ENCODE data around the gene PPP2R2C. TPM values are rescaled to one million over a fixed set of nuclear protein-coding genes. Genes with fewer than 3 reads are reported as not detected.
A peak's percentile ranks its signal among the peaks of the same experiment; 100 is the strongest.

Gene PPP2R2C
- total and polyA plus RNA-seq, 2 of the 4 experiments (the other 2 are of a cell fraction) = 0.03 TPM; not detected in 1

GRCh38 chr4:6288871-6289270 lies 183.5 kb downstream of the PPP2R2C start:
- Histone ChIP-seq H4K5ac (ENCODE audit: low read depth, low read length) (no peak overlapping the region), H2AK9ac (replicated peaks; ENCODE audit: low read depth, low read length, poor library complexity) (peak overlapping the region; percentile 18), H3K9ac (ENCODE audit: low read depth, low read length) (no peak overlapping the region), H3K27me3 (ENCODE audit: control insufficient read depth, insufficient read depth, low read length) (no peaks in the 10 kb centered on the region), H2BK20ac (ENCODE audit: low read depth, low read length) (no peak overlapping the region), H3K14ac (replicated peaks; ENCODE audit: low read depth, low read length) (no peak overlapping the region), H2AFZ (replicated peaks; ENCODE audit: low read length, poor library complexity) (no peak overlapping the region), H3K4me2 (ENCODE audit: low read depth, low read length) (no peak overlapping the region), H3K79me1 (ENCODE audit: low read depth in 1 of 2, low read length in 2 of 2) (peaks cover 0 to 4% of the 10 kb centered on the region in 2 experiments; a peak in 2 of 4 replicates), H2BK120ac (ENCODE audit: low read depth, low read length) (no peak overlapping the region), H3K36me3 (ENCODE audit: control insufficient read depth, insufficient read depth, low read length) (peaks cover 66% of the 10 kb centered on the region), H2BK15ac (ENCODE audit: low read depth, low read length) (no peak overlapping the region), H3K9me1 (ENCODE audit: insufficient read depth, low read length) (0 out of 2 replicates have a peak, but pooled peaks cover 3% of the 10 kb centered on the region), H3K27ac (ENCODE audit: insufficient read depth, low read length) (no peak overlapping the region), H2BK5ac (ENCODE audit: low read depth, low read length, poor library complexity, severe bottlenecking) (no peak overlapping the region), H3K4me1 (ENCODE audit: control insufficient read depth, insufficient read depth, low read length) (no peaks in the 10 kb centered on the region), H3K4me3 (ENCODE audit: insufficient read depth, low read depth, low read length) (no peak overlapping the region), H3K4ac (ENCODE audit: low read depth, low read length) (no peak overlapping the region), H3K9me3 (ENCODE audit: control insufficient read depth, insufficient read depth, low read length) (no peaks in the 10 kb centered on the region), H4K91ac (ENCODE audit: insufficient read depth, low read depth, low read length) (no peak overlapping the region), H3K23ac (ENCODE audit: low read depth, low read length) (no peak overlapping the region), H4K8ac (ENCODE audit: low read depth in 2 of 2, low read length in 2 of 2) (no peak overlapping the region), H4K20me1 (ENCODE audit: insufficient read depth, low read length) (peaks cover 8% of the 10 kb centered on the region), H2AK5ac (ENCODE audit: low read depth, low read length) (no peak overlapping the region), H3K56ac (ENCODE audit: extremely low read depth, insufficient read depth, low read length) (no peak overlapping the region), H3K18ac (ENCODE audit: low read depth, low read length) (no peak overlapping the region)
- ChIA-PET CTCF (interaction anchor here (1.0 kb wide), 1 partner anchor 39 kb away, joined by 4 read pairs; no protein-coding TSS in a partner anchor), POLR2A (ENCODE audit: unreplicated experiment) (no interaction called here)
- WGBS, 2 experiments (ENCODE audit: extremely low coverage in 2 of 2, insufficient read length in 1 of 2) = no CpG with 5 or more reads among the region's 15 CpGs
- ATAC-seq (ENCODE audit: low read depth) = no peak
- dilution Hi-C loops (cut with HindIII; ENCODE audit: low sequenced_read_pairs, unreplicated experiment) = no loop called here
- BruUV-seq (replicated peaks) = no TSS peak
- no peak for DNase-seq
- TF ChIP-seq MXI1 (IDR thresholded peaks at IDR 0.05; ENCODE audit: borderline replicate concordance, low read depth, low read length) (no peak), ELK1 (IDR thresholded peaks at IDR 0.05; ENCODE audit: borderline replicate concordance, low read depth, low read length) (no peak), BHLHE40 (IDR thresholded peaks at IDR 0.05; ENCODE audit: low read depth, low read length) (no peak), FOS (IDR thresholded peaks at IDR 0.05; ENCODE audit: low read depth, low read length) (no peak), POLR2A (IDR thresholded peaks at IDR 0.05; ENCODE audit: low read depth, low read length) (no peak), MAFK (IDR thresholded peaks at IDR 0.05; ENCODE audit: low read depth, low read length) (no peak), CHD1 (IDR thresholded peaks at IDR 0.05; ENCODE audit: low read depth, low read length) (no peak), MAZ (IDR thresholded peaks at IDR 0.05; ENCODE audit: borderline replicate concordance, low read depth, low read length) (no peak), CEBPB (IDR thresholded peaks at IDR 0.05; ENCODE audit: low read depth, low read length) (no peak), RCOR1 (IDR thresholded peaks at IDR 0.05; ENCODE audit: insufficient replicate concordance, low read length) (no peak)
- TF ChIP-seq, protein P1, sequence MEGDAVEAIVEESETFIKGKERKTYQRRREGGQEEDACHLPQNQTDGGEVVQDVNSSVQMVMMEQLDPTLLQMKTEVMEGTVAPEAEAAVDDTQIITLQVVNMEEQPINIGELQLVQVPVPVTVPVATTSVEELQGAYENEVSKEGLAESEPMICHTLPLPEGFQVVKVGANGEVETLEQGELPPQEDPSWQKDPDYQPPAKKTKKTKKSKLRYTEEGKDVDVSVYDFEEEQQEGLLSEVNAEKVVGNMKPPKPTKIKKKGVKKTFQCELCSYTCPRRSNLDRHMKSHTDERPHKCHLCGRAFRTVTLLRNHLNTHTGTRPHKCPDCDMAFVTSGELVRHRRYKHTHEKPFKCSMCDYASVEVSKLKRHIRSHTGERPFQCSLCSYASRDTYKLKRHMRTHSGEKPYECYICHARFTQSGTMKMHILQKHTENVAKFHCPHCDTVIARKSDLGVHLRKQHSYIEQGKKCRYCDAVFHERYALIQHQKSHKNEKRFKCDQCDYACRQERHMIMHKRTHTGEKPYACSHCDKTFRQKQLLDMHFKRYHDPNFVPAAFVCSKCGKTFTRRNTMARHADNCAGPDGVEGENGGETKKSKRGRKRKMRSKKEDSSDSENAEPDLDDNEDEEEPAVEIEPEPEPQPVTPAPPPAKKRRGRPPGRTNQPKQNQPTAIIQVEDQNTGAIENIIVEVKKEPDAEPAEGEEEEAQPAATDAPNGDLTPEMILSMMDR (conservative IDR thresholded peaks at IDR 0.05; ENCODE audit: low read depth, low read length) = no peak
- intact Hi-C loops (cut with micrococcal nuclease) = no loop called here
- in situ Hi-C loops (cut with MboI; ENCODE audit: low sequenced_read_pairs) = no loop called here

Data from IMR-90 (cell line).